CD4-positive, alpha-beta T cell (primary cell): ENCODE results near the gene OXTR. TPM values are rescaled to one million over a fixed set of nuclear protein-coding genes. Genes with fewer than 3 reads are reported as not detected.

Source experiments
- ATAC-seq: fragments of 200-7000 bp; cut with Tn5 transposase; one replicate; pipeline ENCODE4 v1.10.0; 2022; ENCODE audit warnings: mild to moderate bottlenecking; ENCODE audit not compliant: poor library complexity
- CTCF ChIA-PET: fragments of 350-600 bp; sonication (Branson Sonifier 250); formaldehyde crosslinking; loops from one replicate; lab custom pipeline; 2021; ENCODE audit warnings: antibody characterized with exemption, inconsistent platforms; lab: Charles Lee
- POLR2A ChIA-PET: fragments of 350-600 bp; sonication (Branson Sonifier 250); formaldehyde crosslinking; loops from one replicate; lab custom pipeline; 2021; ENCODE audit warnings: antibody characterized with exemption, inconsistent platforms; lab: Charles Lee
- DNase-seq, 14 experiments: peaks; one replicate each; pipeline ENCODE4 v3.0.0-alpha.2; 2013 to 2020; ENCODE audit warnings: mixed read lengths in 2 of 14
- H3K27ac ChIP-seq, 2 donors: one replicate each; pipeline versions ENCODE4 v1.5.1 to v1.7.0; 2013; ENCODE audit warnings: low read length in 2 of 2, low read depth in 1 of 2, mild to moderate bottlenecking in 1 of 2
- H3K27me3 ChIP-seq, 2 experiments: 1 replicate in 1 of 2; 2 replicates in 1 of 2; pipeline versions ENCODE4 v1.6.1 to v1.7.0; 2013; ENCODE audit warnings: low read length in 2 of 2, control low read depth in 1 of 2, mild to moderate bottlenecking in 1 of 2, moderate library complexity in 1 of 2; ENCODE audit not compliant: insufficient read depth in 2 of 2, control insufficient read depth in 1 of 2
- H3K36me3 ChIP-seq: one replicate; pipeline ENCODE4 v1.6.1; 2013; ENCODE audit warnings: low read length, control low read depth; ENCODE audit not compliant: insufficient read depth
- H3K4me1 ChIP-seq: one replicate; pipeline ENCODE4 v1.6.1; 2013; ENCODE audit warnings: low read length, control low read depth; ENCODE audit not compliant: insufficient read depth
- H3K4me3 ChIP-seq: one replicate; pipeline ENCODE4 v1.5.1; 2013; ENCODE audit warnings: mild to moderate bottlenecking, low read length, moderate library complexity
- H3K9me3 ChIP-seq, 2 experiments: 1 replicate in 1 of 2; 2 replicates in 1 of 2; pipeline versions ENCODE4 v1.6.1 to v1.7.0; 2013; ENCODE audit warnings: low read length in 2 of 2, mild to moderate bottlenecking in 2 of 2, control low read depth in 1 of 2, moderate library complexity in 1 of 2; ENCODE audit not compliant: control insufficient read depth in 1 of 2, insufficient read depth in 1 of 2
- H3K27ac Mint-ChIP-seq: one replicate; pipeline ENCODE4 v1.8.0; 2020; ENCODE audit warnings: mixed read lengths
- H3K27me3 Mint-ChIP-seq: one replicate; pipeline ENCODE4 v1.8.0; 2021; ENCODE audit warnings: mixed read lengths
- H3K36me3 Mint-ChIP-seq: one replicate; pipeline ENCODE4 v1.8.0; 2021; ENCODE audit warnings: low read depth, mixed read lengths
- H3K4me1 Mint-ChIP-seq: one replicate; pipeline ENCODE4 v1.8.0; 2021; ENCODE audit warnings: low read depth, mixed read lengths
- H3K4me3 Mint-ChIP-seq: one replicate; pipeline ENCODE4 v1.8.0; 2020; ENCODE audit warnings: mild to moderate bottlenecking, mixed read lengths
- H3K9me3 Mint-ChIP-seq: one replicate; pipeline ENCODE4 v1.8.0; 2020; ENCODE audit warnings: mixed read lengths
- CTCF ChIP-seq: fragments of 200-600 bp; IDR thresholded peaks from one replicate; pipeline ENCODE4 v1.8.0; 2022; ENCODE audit warnings: antibody characterized with exemption, mild to moderate bottlenecking
- intact Hi-C, 2 experiments: fragments of 100-400 bp; cut with DNase I in 1 of 2; cut with micrococcal nuclease in 1 of 2; formaldehyde crosslinking; loops; one replicate each; pipeline versions ENCODE4 v1.15.1 to v1.9.0; 2023 to 2025; cut with DNase I, micrococcal nuclease
- total RNA-seq, 174 experiments: library from RNA in 2 of 174; stranded (reverse) in 2 of 174; gene quantifications; one replicate each; pipeline ENCODE4 v1.2.3 and lab custom pipeline; 2021 to 2026

OXTR gene
- total RNA-seq, 2 experiments from 2014 or later: 0.11 to 0.17 TPM

- Mint-ChIP-seq H3K4me1 (no peaks in the 10 kb centered on the region), H3K9me3 (peaks cover 8% of the 10 kb centered on the region), H3K27me3 (no peaks in the 10 kb centered on the region), H3K36me3 (no peaks in the 10 kb centered on the region), H3K27ac (no peak overlapping the region), H3K4me3 (no peak overlapping the region)
- DNase-seq: no peak
- intact Hi-C loops: no loop called here
- H3K36me3 ChIP-seq: no peaks in the 10 kb centered on the region
- no peak overlapping the region for H3K27ac ChIP-seq
- no peak overlapping the region for H3K4me3 ChIP-seq
- POLR2A ChIA-PET: no interaction called here
- H3K27me3 ChIP-seq: no peaks in the 10 kb centered on the region
- CTCF ChIA-PET: no interaction called here
- ATAC-seq: no peak
- no peaks in the 10 kb centered on the region for H3K9me3 ChIP-seq
- no peak for TF ChIP-seq CTCF
- no peaks in the 10 kb centered on the region for H3K4me1 ChIP-seq
These were observed 32.8 kb upstream of the OXTR start for GRCh38 chr3:8802256-8802655.

DNA sequence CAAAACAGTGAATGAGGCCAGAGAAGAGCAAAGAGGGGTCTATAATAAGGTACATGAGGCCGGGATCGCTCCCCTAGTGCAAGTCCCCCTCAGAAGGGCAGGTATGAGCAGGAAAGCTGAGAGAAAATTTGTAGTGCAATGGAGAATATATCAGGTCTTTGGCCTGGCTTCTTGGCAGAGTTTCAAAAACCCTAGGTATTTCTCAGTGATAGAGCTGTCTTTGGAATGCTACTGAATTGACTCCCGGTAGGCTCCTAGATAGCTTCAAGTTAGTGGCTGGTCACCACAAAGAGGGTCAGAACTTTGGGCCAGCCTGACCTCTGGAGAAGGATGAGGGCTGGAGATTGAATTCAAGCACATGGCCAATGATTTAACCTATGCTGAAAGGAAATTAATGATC lies 30.6 kb upstream of the OXTR start:
- Mint-ChIP-seq H3K27ac (no peak overlapping the region), H3K36me3 (no peaks in the 10 kb centered on the region), H3K4me3 (no peak overlapping the region), H3K9me3 (peaks cover 6% of the 10 kb centered on the region), H3K27me3 (no peaks in the 10 kb centered on the region), H3K4me1 (no peaks in the 10 kb centered on the region)
- CTCF ChIA-PET: no interaction called here
- Histone ChIP-seq H3K27me3 (no peaks in the 10 kb centered on the region), H3K36me3 (no peaks in the 10 kb centered on the region), H3K27ac (no peak overlapping the region), H3K4me1 (no peaks in the 10 kb centered on the region), H3K9me3 (no peaks in the 10 kb centered on the region), H3K4me3 (no peak overlapping the region)
- POLR2A ChIA-PET: no interaction called here
- ATAC-seq: no peak
- no peak for TF ChIP-seq CTCF
- DNase-seq: no peak
- intact Hi-C loops: no loop called here

- CTCF ChIA-PET: no interaction called here
These were observed 24.8 kb upstream of the OXTR start for GRCh38 chr3:8794247-8794646.

More at GRCh38 chr3:8794247-8794646, 24.8 kb upstream of the OXTR start:
- Mint-ChIP-seq H3K27ac (no peak overlapping the region), H3K4me1 (no peaks in the 10 kb centered on the region), H3K36me3 (no peaks in the 10 kb centered on the region), H3K9me3 (peaks cover 2% of the 10 kb centered on the region), H3K4me3 (no peak overlapping the region), H3K27me3 (no peaks in the 10 kb centered on the region)
- Histone ChIP-seq H3K27ac (no peak overlapping the region), H3K36me3 (no peaks in the 10 kb centered on the region), H3K4me3 (no peak overlapping the region), H3K4me1 (no peaks in the 10 kb centered on the region), H3K27me3 (no peaks in the 10 kb centered on the region), H3K9me3 (peaks cover 0 to 7% of the 10 kb centered on the region in 2 experiments)
- DNase-seq: no peak
- POLR2A ChIA-PET: no interaction called here
- intact Hi-C loops: no loop called here
- no peak for ATAC-seq
- no peak for TF ChIP-seq CTCF
